AG08396 (cell line): ENCODE measurements around the gene CASZ1.
A peak's percentile ranks its signal among the peaks of the same experiment; 100 is the strongest.

Experiments
- DNase-seq: peaks from one replicate; pipeline ENCODE4 v3.0.0; 2012; ENCODE audit warnings: low spot score, mixed read lengths

Gene CASZ1

DNA sequence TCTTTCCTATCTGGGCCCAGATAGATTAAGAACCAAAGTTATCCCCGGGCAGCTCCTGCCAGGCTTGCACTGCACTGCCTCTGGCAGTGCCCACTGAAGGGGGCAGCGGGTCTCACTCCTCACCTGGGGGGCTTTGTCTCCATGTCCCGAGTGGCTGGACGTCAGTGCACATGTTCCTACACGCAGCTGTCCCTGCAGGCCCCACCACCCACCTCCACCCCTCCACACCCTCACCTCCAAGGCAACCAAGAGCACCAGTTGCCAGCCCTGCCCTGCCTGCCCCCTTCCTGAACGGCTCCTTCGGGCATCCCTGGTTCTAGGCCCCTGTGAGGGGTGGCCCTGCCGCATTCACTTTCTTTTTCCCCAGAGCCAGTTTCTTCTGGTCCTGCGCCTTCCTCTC is 174.5 kb downstream of the CASZ1 start:
- DNase-seq, result no peak

DNA sequence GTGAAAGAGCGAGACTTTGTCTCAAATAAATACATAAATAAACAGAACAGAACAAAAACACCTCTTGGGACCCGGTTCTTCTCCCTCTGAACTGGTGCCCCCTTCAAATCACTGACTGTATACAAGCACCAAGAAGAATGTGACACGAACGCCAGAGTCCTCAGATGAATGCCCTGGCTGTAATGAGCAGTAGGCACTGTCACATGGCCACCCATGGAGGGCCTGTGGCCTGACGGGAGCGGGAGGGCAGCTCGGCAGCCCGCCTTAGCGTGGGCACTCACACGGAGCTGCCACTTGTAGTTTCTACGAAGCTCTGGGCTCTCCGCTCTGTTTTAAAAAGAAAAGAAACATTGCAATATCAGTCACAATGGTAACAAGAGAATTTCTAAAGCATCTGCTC is 175.7 kb downstream of the CASZ1 start:
- no peak for DNase-seq

DNA sequence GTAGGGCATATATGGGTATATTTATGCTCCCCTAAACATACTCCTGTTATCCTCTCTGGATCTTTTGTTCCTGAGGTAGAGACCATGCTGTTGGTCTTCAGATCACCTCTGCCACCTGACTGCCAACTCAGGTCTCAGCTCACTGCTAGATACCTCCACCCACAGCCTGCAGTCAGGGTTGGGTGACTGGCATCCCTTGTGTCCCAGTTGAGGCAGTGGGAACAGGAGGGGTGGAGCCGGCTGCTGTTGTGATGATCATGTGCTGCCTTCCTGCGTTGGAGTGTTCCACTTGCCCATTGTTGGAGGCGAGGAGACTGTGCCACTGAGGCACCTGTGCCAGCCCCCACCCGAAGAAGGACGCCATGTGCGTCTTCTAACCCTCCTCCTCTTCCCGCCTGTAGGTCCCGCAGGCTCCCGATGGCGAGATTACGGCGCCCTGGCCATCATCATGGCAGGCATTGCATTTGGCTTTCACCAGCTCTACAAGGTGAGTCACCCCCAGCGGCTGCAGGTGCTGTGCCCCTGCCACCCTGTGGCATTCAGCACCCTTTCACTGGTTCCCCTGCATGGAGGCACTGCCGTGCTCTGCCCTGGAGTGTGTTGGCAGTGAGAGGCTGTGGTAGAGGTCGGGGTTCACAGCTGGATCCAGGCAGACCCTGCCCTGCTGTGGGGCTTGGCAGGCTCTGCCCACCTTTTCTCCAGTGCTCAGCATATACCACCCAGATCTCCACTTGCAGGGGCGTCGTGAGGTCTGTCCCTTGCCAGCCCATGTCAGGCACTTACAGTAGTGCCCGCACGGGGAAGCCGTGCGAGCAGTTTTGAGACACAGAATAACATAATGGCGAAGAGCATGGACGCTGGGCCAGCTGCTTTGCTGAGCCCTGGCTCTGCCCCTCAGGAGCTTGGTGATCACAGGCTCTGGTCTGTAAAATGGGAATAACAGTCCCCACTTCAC is 178.2 kb downstream of the CASZ1 start:
- DNase-seq, result no peak

DNA sequence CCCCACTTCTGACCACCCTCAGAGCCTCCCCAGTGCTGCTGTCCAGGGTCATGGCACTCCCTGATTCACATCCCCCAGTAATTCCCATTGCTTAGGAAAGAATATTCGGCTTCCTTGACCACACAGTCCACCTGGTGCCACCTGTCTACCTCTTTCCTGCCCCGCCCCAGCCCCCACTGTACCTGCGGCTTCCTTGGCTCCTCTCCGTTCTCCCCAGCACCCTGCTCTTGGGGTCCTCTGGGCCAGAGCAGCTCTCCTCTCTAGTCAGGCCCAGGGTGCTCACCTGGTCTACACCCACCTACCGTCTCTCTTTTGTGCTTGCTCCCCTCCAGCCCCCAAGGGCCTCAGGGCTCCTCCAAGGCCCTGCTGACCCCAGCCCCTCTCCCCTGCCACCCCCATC is 179.1 kb downstream of the CASZ1 start:
- no peak for DNase-seq

DNA sequence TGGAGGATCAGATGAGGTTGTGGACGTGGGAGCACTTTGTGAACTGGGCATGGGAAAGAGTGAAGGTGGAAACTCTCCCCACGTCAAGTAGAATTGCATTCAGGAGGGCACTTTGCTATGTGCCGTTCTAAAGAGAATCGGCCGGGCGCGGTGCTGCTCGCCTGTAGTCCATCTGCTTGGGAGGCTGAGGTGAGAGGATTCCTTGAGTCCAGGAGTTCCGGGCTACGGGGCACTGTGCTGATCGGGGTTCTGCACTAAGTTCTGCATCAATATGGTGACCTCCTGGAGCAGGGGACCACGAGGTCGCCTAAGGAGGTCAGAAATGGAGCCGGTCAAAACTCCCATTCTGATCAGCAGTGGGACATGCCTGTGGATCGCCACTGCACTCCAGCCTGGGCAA is 179.8 kb downstream of the CASZ1 start:
- DNase-seq, result no peak

DNA sequence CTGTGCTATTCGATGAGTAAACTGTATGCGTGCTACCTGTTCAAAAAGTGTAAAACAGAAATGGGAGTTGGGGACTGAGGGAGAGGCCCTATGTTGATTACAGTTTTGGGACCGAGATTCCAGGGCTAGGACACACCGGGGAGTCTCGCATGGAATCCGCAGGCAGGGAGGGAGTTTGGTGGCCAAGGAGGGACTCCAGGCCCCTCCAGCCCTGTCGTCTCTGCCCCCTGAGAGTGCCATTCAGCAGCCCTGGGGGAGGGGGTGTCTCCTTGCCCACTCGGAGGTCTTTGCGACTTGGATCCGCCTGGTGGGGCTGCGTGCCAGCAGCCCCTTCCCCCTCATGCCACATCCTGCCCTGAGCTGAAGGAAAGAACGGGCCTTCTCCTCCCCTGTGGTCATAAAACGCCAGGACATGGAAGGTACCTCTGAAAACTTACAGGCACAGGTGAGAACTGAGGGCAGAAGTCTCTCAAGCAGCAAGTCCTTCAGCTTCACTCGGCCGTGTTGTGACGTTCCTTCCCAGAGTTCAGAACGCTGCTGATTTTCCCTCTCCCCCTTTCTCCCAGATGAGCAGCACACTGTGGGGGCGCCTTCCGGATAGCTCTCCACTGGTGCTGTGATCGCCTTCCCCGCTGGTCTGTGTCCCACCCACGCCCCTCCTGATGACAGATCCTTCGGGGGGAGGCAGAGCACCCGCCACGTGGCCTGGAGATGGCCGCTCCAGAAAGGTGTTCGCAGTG is 180.3 kb downstream of the CASZ1 start:
- DNase-seq, result no peak

DNA sequence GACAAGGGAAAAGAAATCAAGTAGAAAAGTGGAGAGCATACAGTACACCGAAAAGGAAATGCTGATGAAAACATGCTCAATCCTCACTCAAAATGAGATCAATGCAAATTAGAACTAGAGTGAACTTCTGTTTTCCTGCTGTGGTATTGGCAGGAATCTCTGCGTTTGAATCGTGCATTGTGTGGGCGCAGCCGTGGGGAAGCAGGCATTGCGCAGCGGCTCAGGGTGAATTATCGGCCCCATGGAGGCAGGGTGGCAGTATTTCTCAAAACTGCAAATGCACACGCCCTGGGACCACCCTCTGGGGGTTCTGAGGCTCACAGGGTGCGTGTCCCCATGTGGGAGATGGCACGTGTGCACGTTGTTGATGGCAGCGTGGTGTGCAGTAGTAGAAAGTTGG is 181.1 kb downstream of the CASZ1 start:
- DNase-seq, result no peak

DNA sequence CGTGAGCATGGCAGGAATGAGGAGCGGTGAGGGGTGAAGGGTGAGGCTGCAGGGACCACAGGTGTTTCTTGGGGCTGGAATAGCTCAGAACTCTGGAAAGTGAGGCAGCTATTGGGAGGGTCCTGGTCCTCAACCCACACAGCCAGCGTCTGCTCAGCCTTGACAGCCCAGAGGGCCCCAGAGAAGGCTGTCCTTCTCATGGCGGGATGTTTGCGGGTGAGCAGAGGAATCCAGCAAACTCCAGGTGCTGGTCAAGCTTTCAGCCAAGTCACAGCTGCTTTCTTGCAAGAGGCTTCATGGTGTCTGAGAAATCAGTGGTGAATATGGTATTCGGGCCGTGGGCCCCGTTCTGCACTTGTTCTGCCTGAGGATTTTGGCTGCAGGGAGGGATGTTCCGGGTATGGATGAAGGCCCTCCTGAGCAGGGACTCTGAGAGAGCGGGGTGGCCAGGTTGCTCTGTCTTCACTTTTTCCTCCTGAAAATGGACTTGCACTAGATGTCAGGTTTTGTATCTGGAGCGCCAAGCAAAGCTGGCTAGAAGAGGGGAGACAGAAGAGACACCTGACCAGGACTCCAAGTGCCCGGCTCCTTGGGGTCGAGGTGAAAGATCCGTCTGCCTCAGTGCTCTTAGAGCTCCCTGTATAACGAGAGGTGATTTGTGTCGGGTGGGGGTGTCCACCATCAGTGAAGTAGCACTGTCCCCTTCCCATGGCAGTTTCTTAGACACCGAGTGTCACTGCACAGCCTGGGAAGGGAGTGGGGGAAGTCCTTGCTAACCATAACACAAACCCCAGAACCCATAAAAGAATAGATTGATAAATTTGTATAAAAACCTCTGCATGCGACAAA is 181.8 kb downstream of the CASZ1 start:
- no peak for DNase-seq

DNA sequence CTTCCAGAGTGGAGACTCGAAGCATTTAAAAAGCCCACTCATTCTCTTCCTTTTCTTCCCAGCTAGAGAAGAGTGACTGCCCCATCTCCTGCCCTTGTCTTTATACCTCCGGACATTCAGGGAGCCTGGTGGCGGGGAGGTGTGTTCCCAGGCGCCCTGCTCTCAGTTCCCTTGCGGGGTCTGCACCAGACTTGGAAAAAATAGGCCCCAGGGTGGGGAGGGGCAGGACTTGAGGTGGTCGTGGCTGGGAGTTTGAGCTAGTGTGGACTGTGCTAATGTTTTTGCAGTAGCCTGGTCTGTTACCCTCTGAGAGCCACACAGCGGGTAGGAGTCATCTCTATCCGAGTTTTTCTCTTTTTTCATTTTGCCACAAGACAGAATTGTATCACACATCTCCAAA is 182.6 kb downstream of the CASZ1 start:
- no peak for DNase-seq

DNA sequence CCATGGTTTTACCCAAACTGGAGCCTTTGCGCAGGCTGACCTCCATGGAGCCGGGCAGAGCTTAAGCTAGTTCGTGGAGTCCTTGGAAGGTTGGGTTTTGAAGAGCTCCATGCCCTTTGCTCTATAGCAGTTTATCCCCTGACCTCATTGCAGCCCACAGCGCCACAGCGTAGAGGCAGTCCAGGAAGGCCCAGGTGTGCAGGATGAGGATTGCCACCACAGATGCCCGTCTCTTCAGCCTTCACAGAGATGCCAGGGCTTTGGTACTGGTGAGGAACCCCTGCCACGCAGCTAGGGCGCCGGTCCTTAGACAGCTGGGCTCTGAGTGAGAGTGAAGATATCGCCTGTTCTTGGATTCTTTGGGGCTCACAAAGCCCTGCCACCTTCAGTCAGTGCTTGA is 183.1 kb downstream of the CASZ1 start:
- DNase-seq, result no peak

DNA sequence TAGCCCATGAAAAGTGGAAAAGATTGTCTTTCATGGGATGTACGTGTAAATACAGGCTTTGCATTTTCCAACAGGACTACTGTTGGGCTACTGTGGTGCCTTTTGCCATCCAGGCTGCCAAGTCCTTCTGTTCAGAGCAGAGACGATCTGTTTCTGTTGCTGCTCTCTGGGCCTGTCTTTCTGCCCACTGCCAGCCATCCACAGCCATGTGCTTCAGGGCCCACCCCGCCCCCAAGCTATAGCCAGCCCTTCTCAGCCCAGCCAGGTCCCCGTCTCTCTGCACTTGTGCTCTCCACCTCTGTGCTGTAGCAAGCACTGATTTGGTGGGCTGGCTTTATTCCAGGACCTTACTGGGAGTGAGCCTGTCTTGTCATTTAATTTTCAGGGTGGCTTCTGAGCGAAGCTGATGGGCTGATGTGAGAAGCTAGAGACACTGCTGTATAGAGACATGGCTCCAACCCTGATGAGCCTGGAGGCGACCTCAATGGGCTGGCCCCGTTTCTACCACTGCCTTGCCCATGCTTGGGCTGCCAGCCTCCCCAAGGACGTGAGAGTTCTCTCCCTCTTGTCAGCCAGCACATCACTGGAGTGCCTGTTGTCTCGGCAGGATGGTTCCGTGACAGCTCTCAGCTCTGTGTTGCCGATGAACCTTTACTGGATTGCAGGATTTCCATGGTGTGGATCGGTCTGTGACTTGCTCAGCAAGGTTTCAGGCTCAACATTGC is 183.8 kb downstream of the CASZ1 start:
- DNase-seq, result peak; percentile 2

DNA sequence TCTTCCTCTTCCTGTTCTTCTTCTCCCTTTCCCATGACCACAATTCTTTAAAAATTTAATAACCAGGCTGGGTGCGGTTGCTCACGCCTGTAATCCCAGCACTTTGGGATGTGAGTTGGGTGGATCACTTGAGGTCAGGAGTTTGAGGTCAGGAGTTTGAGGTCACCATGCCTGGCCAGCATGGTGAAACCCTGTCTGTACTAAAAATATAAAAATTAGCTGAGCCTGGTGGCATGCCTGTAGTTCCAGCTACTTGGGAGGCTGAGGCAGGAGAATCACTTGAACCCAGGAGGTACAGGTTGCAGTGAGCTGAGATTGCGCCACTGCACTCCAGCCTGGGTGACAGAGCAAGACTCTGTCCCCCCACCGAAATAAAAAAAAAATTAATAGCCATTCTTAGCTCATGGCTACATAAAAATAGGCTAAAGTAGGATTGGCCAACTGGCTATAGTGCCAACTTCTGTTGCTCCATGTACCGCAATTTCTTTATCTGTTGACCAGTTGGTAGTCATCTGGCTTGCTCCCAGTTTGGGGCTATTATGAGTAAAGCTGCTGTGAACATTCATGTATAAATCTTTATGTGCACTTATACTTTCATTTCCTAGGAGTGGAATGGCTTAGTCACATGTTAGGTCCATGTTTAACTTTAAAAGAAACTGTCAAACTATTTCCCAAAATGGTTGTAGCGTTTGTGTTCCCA is 185.4 kb downstream of the CASZ1 start:
- peak; percentile 5 for DNase-seq

DNA sequence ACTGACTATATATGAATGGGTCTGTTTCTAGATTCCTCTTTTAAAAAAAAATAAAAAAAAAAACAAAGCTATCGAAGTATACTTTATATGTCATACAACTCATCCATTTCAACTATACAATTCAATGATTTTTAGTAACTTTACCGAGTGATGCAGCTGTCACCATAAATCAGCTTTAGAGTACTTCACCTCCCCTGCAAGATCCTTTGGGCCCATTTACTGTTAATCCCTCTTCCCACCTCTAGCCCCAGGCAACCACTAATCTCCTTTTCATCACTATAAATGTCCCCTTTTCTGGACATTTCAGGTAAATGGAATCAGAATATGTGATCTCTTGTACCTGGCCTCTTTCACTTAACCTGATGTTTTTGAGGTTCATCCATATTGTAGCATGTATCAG is 187.8 kb downstream of the CASZ1 start:
- no peak for DNase-seq

DNA sequence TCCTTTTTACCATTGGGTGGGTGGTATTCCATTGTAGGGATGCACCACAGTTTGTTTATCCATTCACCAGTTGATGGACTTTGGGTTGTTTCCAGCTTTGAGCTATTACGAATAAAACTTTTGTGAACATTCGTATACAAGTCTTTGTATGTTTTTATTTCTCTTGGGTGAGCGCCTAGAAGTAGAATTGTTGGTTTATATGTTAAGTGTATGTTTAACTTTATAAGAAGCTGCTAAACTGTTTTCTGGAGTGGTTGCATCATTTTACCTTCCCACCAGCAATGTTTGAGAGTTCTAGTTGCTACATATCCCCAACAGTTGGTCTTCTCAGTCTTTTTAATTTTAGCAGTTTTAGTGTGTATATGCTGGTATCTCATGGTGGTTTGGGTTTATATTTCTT is 189.2 kb downstream of the CASZ1 start:
- no peak for DNase-seq

DNA sequence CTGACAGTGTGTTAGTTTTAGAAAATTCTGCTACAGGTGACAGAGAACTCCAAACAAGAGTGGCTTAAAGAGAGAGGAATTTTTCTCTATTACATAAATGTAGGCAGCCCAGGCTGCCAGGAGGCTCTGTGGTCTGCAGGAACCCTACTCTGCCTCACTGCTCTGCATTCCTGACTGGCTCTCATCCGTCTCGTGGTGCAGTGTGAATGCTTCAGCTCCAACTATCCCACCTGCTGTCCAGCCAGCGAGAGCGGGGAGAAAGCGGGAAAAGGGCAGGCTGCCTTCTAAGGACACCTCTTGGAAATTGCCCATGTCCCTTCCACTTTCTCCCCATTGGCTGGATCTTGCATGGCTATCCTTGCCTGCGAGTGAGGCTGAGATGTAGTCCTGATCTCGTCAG is 190.4 kb downstream of the CASZ1 start:
- DNase-seq, result peak; percentile 3

DNA sequence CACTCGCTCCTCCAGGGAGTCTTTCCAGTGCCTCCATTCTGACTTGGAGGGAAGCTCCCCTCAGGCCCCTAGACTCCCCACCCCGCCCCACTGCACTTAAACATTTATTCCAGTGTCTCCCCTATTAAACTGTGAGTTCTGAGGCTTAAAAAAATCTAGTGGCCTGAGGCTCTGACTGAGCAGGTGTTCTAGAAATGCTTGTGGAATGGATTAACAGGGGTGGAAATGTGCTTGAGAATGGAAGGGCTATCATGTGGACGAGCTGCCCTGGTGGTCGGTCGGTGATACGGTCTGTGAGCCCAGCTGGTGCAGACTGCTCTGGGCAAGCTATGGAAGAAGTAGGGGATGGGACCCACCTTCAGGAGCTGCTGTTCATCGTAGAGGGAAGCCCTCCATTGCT is 191.5 kb downstream of the CASZ1 start:
- no peak for DNase-seq

DNA sequence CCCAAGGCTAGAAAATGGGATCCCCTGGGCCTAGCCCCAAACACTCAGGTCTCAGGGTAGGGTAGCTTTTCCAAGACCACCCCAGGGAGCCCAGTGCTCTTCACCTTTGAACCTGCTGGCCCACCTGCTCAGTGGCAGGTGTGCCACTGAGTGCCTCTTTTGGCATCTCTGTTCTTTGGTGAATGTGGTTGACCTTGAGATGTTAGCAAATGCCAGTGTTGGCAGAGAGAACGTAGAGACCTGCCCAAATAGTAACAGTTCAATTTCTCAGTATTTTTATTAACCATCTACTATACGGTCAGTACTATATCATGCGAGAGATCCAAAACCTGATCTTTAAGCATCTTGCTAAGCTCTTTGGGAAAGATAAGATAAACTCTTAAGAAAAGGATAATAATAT is 193.5 kb downstream of the CASZ1 start:
- no peak for DNase-seq

DNA sequence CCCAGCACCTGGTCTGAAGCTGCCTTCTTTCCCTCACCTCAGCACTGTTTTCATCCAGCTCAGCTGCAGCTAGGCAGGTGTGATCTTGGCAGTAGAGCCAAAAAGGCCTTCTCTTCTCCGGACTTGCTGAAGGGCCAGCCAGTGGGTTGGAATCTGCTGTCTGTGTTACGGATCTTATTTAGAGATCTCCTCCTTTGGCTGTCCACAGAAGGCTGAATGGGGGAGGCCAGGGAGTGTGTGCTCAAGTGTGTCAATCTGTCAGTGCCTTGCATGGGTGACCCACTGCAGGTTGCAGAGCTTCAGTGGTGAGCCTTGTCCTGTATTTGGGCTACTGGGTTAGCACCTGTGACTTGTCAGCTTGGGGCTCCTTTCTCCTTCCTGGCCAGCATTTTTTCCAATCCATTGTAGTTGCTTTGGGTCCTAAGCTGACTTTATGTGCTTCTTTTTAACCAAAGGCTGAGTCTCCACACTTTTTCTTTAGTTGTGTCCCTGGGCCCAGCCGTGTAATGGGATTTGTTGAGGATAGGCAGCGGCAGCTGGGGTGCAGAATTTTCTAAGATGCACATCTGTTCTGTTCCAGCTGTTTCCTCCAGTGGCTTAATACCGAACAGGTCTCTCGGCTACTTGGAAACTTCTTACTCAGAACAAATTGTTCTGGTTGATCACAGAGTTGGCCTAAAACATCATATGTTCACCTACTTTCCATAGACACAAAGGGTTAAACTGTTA is 194.9 kb downstream of the CASZ1 start:
- no peak for DNase-seq

DNA sequence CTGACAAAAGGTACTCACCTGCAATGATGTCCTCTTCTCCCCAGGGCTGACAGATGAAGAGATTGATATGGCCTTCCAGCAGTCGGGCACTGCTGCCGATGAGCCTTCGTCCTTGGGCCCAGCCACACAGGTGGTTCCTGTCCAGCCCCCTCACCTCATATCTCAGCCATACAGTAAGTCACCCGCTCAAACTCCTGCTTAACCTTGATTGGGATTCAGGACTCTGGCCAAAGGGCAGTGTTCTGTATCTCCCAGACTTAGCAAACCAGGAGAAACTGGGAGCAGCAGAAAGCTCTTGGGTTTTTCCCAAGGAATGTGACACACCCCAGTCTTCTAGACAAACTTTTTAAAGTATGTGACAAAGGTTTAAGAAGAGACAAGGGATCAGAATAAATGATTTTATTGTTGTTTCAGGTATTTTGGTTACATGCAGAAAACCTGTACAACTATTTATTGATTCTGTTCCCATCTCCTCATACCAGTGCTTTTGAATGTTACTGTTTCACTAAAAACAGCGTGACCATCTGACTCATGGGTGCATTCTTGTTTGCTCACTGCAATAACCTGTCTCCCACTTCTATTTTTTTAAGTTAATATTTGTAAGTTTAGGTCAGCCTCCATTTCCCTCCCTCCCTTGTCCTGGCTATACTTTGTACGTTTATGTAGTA is 197.1 kb downstream of the CASZ1 start:
- peak; percentile 70 for DNase-seq

DNA sequence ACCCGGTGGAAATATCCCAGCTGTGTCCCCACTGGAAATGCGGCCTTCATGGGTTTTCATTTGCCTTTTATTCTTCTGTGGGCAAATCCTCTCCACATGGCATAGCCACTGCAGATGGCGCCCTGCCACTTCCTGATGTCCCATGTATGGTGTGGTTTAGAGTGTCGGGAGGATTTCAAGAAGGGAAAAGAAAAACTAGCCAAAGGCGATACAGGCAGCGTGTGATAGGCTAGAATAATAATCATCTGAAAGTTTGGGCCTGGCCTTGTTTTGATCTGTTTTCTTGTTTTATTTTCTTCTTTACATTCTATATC is 198.1 kb downstream of the CASZ1 start:
- DNase-seq, result no peak
